SK-N-SH (cell line): ENCODE measurements around the gene TRPC4. TPM values are rescaled to one million over a fixed set of nuclear protein-coding genes. Genes with fewer than 3 reads are reported as not detected.

Experiments used
- CTCF ChIA-PET: fragments of 300-600, 350-600 bp; formaldehyde crosslinking; extraction: SDS; loops from one replicate; lab custom pipeline; 2021; lab: Yijun Ruan, JAX
- POLR2A ChIA-PET: fragments of 350-600 bp; sonication (Branson Sonifier 250); formaldehyde crosslinking; extraction: SDS; loops from one replicate; lab custom pipeline; 2020; ENCODE audit warnings: antibody characterized with exemption, inconsistent platforms; lab: Yijun Ruan, JAX
- DNase-seq: peaks from one replicate; pipeline ENCODE4 v3.0.0; 2012
- H2AFZ ChIP-seq: fragments of 200-600 bp; sonication (generic); 2 replicates; pipeline ENCODE4 v1.8.1; 2016; ENCODE audit warnings: antibody characterized with exemption, mild to moderate bottlenecking, low read depth
- H3F3A ChIP-seq: fragments of 200-600 bp; sonication (generic); replicated peaks from 2 replicates; pipeline ENCODE3; 2016; ENCODE audit warnings: antibody characterized with exemption, mild to moderate bottlenecking; ENCODE audit not compliant: insufficient read depth
- H3K27ac ChIP-seq, 2 experiments: fragments of 200-500 bp in 1 of 2; fragments of 200-600 bp in 1 of 2; sonication (Bioruptor generic) in 1 of 2; sonication (generic), shearing (Covaris generic) in 1 of 2; 2 replicates each; pipeline versions ENCODE4 v1.5.1 to v1.6.1; 2014 to 2016; ENCODE audit warnings: low read depth in 2 of 2, inconsistent platforms in 1 of 2, low read length in 1 of 2, mild to moderate bottlenecking in 1 of 2, mixed read lengths in 1 of 2
- H3K27me3 ChIP-seq: fragments of 200-600 bp; sonication (generic), shearing (Covaris generic); 2 replicates; pipeline ENCODE4 v1.6.1; 2016; ENCODE audit warnings: mixed run types; ENCODE audit not compliant: insufficient read depth
- H3K36me3 ChIP-seq, 2 experiments: fragments of 200-500 bp in 1 of 2; fragments of 200-600 bp in 1 of 2; sonication (Bioruptor generic) in 1 of 2; sonication (generic) in 1 of 2; replicated peaks in 1 of 2; 2 replicates each; pipeline versions ENCODE3 to v1.5.1; 2014 to 2016; ENCODE audit warnings: low read length in 1 of 2, mild to moderate bottlenecking in 1 of 2; ENCODE audit not compliant: insufficient read depth in 2 of 2, control insufficient read depth in 1 of 2
- H3K4me1 ChIP-seq, 2 experiments: fragments of 200-500 bp in 1 of 2; fragments of 200-600 bp in 1 of 2; sonication (Bioruptor generic) in 1 of 2; sonication (generic), shearing (Covaris generic) in 1 of 2; 2 replicates each; pipeline versions ENCODE4 v1.5.1 to v1.6.1; 2014 to 2016; ENCODE audit warnings: low read depth in 1 of 2, low read length in 1 of 2, mixed run types in 1 of 2; ENCODE audit not compliant: insufficient read depth in 2 of 2, control insufficient read depth in 1 of 2
- H3K4me2 ChIP-seq: fragments of 200-600 bp; sonication (generic), shearing (Covaris generic); 2 replicates; pipeline ENCODE4 v1.6.1; 2017; ENCODE audit warnings: mixed run types
- H3K4me3 ChIP-seq, 2 experiments: fragments of 200-500 bp in 1 of 2; fragments of 200-600 bp in 1 of 2; sonication (Bioruptor generic) in 1 of 2; sonication (generic), shearing (Covaris generic) in 1 of 2; 2 replicates each; pipeline versions ENCODE4 v1.5.1 to v1.8.1; 2014 to 2016; ENCODE audit warnings: low read depth in 2 of 2, inconsistent platforms in 1 of 2, low read length in 1 of 2, mild to moderate bottlenecking in 1 of 2, mixed read lengths in 1 of 2, moderate library complexity in 1 of 2
- H3K79me2 ChIP-seq: fragments of 200-600 bp; sonication (generic); 2 replicates; pipeline ENCODE4 v1.8.1; 2017; ENCODE audit warnings: mild to moderate bottlenecking; ENCODE audit not compliant: insufficient read depth
- H3K9ac ChIP-seq: fragments of 200-600 bp; sonication (generic); 2 replicates; pipeline ENCODE4 v1.6.1; 2017; ENCODE audit warnings: mixed run types
- H3K9me2 ChIP-seq: fragments of 200-600 bp; sonication (generic); 2 replicates; pipeline ENCODE4 v1.6.1; 2017; ENCODE audit warnings: mixed run types
- H3K9me3 ChIP-seq: fragments of 200-600 bp; sonication (generic); 2 replicates; pipeline ENCODE4 v1.6.1; 2017; ENCODE audit warnings: mixed run types, mild to moderate bottlenecking, moderate library complexity
- H4K20me1 ChIP-seq: fragments of 200-600 bp; sonication (generic); 2 replicates; pipeline ENCODE4 v1.6.1; 2017; ENCODE audit warnings: mild to moderate bottlenecking, mixed run types; ENCODE audit not compliant: insufficient read depth
- FOSL2 ChIP-seq: IDR thresholded peaks from 2 replicates; pipeline ENCODE4 v1.4.0; 2012; ENCODE audit warnings: low read depth, mild to moderate bottlenecking, moderate library complexity, borderline replicate concordance
- GATA2 ChIP-seq: sonication (generic); formaldehyde crosslinking; IDR thresholded peaks from 2 replicates; pipeline ENCODE4 v1.5.0; 2020; ENCODE audit warnings: mild to moderate bottlenecking, missing genetic modification reagents
- NFIC ChIP-seq: IDR thresholded peaks from 2 replicates; pipeline ENCODE4 v1.4.0; 2012; ENCODE audit warnings: borderline replicate concordance
- POLR2AphosphoS5 ChIP-seq: IDR thresholded peaks from 2 replicates; pipeline ENCODE4 v1.6.1; 2012; ENCODE audit warnings: low read depth, low read length
- RAD21 ChIP-seq: IDR thresholded peaks from 2 replicates; pipeline ENCODE4 v1.6.1; 2012; ENCODE audit warnings: mild to moderate bottlenecking, low read length
- SIN3A ChIP-seq: IDR thresholded peaks from 2 replicates; pipeline ENCODE4 v1.6.1; 2012; ENCODE audit warnings: low read depth, mild to moderate bottlenecking, low read length, moderate library complexity, borderline replicate concordance
- YY1 ChIP-seq: IDR thresholded peaks from 2 replicates; pipeline ENCODE4 v1.4.0; 2012; ENCODE audit warnings: low read depth, mild to moderate bottlenecking
- WGBS: methylation state at CpG from one replicate; pipeline ENCODE4 v1.1.6; 2017; ENCODE audit warnings: low lambda C conversion rate; 5-methylcytosine and 5-hydroxymethylcytosine counted together
- polyA plus RNA-seq, 3 experiments: library from polyadenylated mRNA; depleted of rRNA; stranded (reverse); fragments of >200 nt; gene quantifications; 2 replicates each; pipeline ENCODE4 v1.2.3, GENCODE V29; 2012
- TF ChIP-seq, protein P1 (sequence below): IDR thresholded peaks from 2 replicates; pipeline ENCODE4 v1.4.0; 2012; ENCODE audit warnings: low read depth, borderline replicate concordance
- TF ChIP-seq, protein P2 (sequence below): IDR thresholded peaks from 2 replicates; pipeline ENCODE4 v1.6.1; 2012; ENCODE audit warnings: mild to moderate bottlenecking, low read depth, low read length, moderate library complexity
- TF ChIP-seq, protein P3 (sequence below): IDR thresholded peaks from 2 replicates; pipeline ENCODE4 v1.4.0; 2012; ENCODE audit warnings: low read depth

TRPC4 gene
- polyA plus RNA-seq, 1 of the 3 experiments (the other 2 are of a cell fraction): not detected

DNA sequence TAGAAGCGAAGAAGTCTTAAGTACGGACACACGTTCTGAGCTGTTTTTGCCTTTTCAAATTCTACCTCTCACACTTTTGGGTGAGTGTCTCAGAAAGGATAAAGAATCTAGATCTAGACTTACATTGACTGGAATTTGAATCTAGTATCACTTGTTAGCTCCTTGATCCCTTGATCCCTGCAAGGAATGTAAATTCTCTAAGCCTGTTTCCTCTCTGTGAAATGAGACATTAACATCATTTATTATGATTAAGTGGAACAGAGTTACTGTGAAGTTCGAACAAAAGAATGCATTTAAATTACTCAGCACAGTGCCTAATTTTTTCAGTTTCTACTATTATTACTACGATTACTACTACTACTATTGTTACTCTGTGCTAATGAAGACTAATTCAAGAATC is 184.4 kb downstream of the TRPC4 start:
- Histone ChIP-seq H3K27ac (no peak overlapping the region), H3K36me3 (no peaks in the 10 kb centered on the region), H2AFZ (no peak overlapping the region), H3K9me3 (no peaks in the 10 kb centered on the region), H3K4me1 (0 out of 4 replicates have a peak, but pooled peaks cover 0 to 8% of the 10 kb centered on the region in 2 experiments), H3K9me2 (no peaks in the 10 kb centered on the region), H3F3A (no peaks in the 10 kb centered on the region), H4K20me1 (no peaks in the 10 kb centered on the region), H3K4me3 (no peak overlapping the region), H3K4me2 (no peak overlapping the region), H3K27me3 (no peaks in the 10 kb centered on the region; the same call in 1 of the 2 replicates), H3K79me2 (no peaks in the 10 kb centered on the region), H3K9ac (no peak overlapping the region)
- ChIA-PET POLR2A (no interaction called here), CTCF (no interaction called here)
- no peak for TF ChIP-seq SIN3A
- DNase-seq: no peak
- WGBS: 43% methylated on average over 5 of the region's 5 CpGs

- no peak overlapping the region for H3K27ac ChIP-seq
- no peaks in the 10 kb centered on the region for H4K20me1 ChIP-seq
- no peak overlapping the region for H2AFZ ChIP-seq
- H3K27me3 ChIP-seq: no peaks in the 10 kb centered on the region; the same call in 1 of the 2 replicates
- no peak overlapping the region for H3K4me3 ChIP-seq
- H3K9ac ChIP-seq: no peak overlapping the region
- H3K36me3 ChIP-seq: no peaks in the 10 kb centered on the region
- 44% methylated on average over 3 of the region's 3 CpGs for WGBS
- no peaks in the 10 kb centered on the region for H3F3A ChIP-seq
- TF ChIP-seq FOSL2 (no peak), NFIC (no peak), POLR2AphosphoS5 (no peak), YY1 (no peak), GATA2 (CRISPR knock-in tag) (no peak), RAD21 (no peak)
- TF ChIP-seq, protein P1, sequence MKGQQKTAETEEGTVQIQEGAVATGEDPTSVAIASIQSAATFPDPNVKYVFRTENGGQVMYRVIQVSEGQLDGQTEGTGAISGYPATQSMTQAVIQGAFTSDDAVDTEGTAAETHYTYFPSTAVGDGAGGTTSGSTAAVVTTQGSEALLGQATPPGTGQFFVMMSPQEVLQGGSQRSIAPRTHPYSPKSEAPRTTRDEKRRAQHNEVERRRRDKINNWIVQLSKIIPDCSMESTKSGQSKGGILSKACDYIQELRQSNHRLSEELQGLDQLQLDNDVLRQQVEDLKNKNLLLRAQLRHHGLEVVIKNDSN: no peak
- TF ChIP-seq, protein P2, sequence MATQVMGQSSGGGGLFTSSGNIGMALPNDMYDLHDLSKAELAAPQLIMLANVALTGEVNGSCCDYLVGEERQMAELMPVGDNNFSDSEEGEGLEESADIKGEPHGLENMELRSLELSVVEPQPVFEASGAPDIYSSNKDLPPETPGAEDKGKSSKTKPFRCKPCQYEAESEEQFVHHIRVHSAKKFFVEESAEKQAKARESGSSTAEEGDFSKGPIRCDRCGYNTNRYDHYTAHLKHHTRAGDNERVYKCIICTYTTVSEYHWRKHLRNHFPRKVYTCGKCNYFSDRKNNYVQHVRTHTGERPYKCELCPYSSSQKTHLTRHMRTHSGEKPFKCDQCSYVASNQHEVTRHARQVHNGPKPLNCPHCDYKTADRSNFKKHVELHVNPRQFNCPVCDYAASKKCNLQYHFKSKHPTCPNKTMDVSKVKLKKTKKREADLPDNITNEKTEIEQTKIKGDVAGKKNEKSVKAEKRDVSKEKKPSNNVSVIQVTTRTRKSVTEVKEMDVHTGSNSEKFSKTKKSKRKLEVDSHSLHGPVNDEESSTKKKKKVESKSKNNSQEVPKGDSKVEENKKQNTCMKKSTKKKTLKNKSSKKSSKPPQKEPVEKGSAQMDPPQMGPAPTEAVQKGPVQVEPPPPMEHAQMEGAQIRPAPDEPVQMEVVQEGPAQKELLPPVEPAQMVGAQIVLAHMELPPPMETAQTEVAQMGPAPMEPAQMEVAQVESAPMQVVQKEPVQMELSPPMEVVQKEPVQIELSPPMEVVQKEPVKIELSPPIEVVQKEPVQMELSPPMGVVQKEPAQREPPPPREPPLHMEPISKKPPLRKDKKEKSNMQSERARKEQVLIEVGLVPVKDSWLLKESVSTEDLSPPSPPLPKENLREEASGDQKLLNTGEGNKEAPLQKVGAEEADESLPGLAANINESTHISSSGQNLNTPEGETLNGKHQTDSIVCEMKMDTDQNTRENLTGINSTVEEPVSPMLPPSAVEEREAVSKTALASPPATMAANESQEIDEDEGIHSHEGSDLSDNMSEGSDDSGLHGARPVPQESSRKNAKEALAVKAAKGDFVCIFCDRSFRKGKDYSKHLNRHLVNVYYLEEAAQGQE: no peak
- TF ChIP-seq, protein P3, sequence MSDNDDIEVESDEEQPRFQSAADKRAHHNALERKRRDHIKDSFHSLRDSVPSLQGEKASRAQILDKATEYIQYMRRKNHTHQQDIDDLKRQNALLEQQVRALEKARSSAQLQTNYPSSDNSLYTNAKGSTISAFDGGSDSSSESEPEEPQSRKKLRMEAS: no peak
- H3K9me3 ChIP-seq: no peaks in the 10 kb centered on the region
- H3K9me2 ChIP-seq: no peaks in the 10 kb centered on the region
- DNase-seq: no peak
- CTCF ChIA-PET: no interaction called here
- 0 out of 4 replicates have a peak, but pooled peaks cover 0 to 8% of the 10 kb centered on the region in 2 experiments for H3K4me1 ChIP-seq
- H3K79me2 ChIP-seq: no peaks in the 10 kb centered on the region
- no peak overlapping the region for H3K4me2 ChIP-seq
- POLR2A ChIA-PET: no interaction called here
Observed at GRCh38 chr13:37682496-37682895, 187.1 kb downstream of the TRPC4 start.
